Pons (tissue), 1 donor: Measurements from ENCODE around the gene KLK1.

Experiments used
- DNase-seq: peaks from one replicate; pipeline ENCODE4 v3.0.0-alpha.2; 2016; ENCODE audit warnings: low spot score

Gene KLK1

DNA sequence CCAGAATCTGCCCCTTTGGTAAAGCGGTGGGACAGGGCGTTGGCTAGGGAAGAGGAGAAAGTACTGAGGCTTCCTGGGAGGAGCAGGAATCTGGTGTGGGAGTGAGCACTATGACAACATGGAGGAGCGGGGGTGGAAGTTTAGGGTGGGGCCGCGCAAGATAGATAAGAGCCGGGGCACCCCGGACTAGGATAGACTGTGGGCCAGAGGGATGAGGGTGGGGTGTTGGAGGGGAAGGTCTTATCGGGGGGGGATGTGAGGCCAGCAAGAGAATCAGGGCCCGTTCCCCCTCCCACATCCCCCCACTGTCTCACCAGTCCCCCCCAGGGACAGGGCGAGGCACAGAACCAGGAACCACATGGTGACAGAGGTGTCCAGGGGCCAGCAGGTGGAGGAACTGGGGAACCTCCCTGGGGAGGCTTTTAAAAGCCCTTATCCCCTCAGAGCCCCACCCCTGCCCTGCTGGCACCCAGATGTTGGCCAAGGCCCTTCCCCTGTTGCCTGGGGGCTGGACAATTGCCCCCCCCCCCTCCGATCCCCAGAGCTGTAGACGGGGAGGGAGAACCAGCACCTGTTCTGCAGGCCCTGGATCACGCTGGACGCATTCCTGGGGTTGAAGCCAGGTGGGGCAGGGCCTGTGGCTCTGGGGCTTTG, at the start of gene KLK1:
KLK1 (minus strand) TSS at position 399 of the 654 bp plus-strand sequence; CDS start at position 360, 39 bp downstream.
- DNase-seq, result no peak

DNA sequence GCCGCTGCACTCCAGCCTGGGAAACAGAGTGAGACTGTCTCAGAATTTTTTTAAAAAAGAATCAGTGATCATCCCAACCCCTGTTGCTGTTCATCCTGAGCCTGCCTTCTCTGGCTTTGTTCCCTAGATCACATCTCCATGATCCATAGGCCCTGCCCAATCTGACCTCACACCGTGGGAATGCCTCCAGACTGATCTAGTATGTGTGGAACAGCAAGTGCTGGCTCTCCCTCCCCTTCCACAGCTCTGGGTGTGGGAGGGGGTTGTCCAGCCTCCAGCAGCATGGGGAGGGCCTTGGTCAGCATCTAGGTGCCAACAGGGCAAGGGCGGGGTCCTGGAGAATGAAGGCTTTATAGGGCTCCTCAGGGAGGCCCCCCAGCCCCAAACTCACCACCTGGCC, 49.5 kb upstream of the KLK1 start, which contains the start of gene KLK2:
KLK2 (plus strand) TSS at position 384 of the 400 bp plus-strand sequence. CDS start 35 bp downstream, outside the sequence.
- no peak for DNase-seq

DNA sequence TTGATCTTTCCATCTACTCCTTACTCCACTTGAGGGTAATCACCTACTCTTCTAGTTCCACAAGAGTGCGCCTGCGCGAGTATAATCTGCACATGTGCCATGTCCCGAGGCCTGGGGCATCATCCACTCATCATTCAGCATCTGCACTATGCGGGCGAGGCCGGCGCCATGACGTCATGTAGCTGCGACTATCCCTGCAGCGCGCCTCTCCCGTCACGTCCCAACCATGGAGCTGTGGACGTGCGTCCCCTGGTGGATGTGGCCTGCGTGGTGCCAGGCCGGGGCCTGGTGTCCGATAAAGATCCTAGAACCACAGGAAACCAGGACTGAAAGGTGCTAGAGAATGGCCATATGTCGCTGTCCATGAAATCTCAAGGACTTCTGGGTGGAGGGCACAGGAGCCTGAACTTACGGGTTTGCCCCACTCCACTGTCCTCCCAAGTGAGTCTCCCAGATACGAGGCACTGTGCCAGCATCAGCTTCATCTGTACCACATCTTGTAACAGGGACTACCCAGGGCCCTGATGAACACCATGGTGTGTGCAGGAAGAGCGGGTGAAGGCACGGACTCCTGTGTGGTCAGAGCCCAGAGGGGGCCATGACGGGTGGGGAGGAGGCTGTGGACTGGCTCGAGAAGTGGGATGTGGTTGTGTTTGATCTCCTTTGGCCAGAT, 47.0 kb upstream of the KLK1 start:
- DNase-seq, result no peak

DNA sequence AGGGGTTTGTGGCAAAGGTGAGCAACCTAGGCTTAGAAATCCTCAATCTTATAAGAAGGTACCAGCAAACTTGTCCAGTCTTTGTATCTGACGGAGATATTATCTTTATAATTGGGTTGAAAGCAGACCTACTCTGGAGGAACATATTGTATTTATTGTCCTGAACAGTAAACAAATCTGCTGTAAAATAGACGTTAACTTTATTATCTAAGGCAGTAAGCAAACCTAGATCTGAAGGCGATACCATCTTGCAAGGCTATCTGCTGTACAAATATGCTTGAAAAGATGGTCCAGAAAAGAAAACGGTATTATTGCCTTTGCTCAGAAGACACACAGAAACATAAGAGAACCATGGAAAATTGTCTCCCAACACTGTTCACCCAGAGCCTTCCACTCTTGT, 45.9 kb upstream of the KLK1 start:
- DNase-seq, result no peak

DNA sequence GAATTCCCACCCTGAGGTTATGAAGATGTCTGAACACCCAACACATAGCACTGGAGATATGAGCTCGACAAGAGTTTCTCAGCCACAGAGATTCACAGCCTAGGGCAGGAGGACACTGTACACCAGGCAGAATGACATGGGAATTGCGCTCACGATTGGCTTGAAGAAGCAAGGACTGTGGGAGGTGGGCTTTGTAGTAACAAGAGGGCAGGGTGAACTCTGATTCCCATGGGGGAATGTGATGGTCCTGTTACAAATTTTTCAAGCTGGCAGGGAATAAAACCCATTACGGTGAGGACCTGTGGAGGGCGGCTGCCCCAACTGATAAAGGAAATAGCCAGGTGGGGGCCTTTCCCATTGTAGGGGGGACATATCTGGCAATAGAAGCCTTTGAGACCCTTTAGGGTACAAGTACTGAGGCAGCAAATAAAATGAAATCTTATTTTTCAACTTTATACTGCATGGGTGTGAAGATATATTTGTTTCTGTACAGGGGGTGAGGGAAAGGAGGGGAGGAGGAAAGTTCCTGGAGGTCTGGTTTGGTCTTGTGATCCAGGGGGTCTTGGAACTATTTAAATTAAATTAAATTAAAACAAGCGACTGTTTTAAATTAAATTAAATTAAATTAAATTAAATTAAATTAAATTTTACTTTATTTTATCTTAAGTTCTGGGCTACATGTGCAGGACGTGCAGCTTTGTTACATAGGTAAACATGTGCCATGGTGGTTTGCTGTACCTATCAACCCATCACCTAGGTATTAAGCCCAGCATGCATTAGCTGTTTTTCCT, 38.1 kb upstream of the KLK1 start:
- DNase-seq, result no peak

DNA sequence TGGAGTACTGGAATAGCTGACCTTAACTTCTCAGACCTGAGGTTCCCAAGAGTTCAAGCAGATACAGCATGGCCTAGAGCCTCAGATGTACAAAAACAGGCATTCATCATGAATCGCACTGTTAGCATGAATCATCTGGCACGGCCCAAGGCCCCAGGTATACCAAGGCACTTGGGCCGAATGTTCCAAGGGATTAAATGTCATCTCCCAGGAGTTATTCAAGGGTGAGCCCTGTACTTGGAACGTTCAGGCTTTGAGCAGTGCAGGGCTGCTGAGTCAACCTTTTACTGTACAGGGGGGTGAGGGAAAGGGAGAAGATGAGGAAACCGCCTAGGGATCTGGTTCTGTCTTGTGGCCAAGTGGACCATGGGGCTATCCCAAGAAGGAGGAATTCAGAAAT, 37.4 kb upstream of the KLK1 start:
- DNase-seq, result no peak

DNA sequence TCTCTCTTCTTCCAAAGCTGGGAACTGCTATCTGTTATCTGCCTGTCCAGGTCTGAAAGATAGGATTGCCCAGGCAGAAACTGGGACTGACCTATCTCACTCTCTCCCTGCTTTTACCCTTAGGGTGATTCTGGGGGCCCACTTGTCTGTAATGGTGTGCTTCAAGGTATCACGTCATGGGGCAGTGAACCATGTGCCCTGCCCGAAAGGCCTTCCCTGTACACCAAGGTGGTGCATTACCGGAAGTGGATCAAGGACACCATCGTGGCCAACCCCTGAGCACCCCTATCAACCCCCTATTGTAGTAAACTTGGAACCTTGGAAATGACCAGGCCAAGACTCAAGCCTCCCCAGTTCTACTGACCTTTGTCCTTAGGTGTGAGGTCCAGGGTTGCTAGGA, 36.3 kb upstream of the KLK1 start:
- no peak for DNase-seq

DNA sequence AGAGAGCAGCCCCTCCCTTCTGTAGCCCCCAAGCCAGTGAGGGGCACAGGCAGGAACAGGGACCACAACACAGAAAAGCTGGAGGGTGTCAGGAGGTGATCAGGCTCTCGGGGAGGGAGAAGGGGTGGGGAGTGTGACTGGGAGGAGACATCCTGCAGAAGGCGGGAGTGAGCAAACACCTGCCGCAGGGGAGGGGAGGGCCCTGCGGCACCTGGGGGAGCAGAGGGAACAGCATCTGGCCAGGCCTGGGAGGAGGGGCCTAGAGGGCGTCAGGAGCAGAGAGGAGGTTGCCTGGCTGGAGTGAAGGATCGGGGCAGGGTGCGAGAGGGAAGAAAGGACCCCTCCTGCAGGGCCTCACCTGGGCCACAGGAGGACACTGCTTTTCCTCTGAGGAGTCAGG, 35.3 kb upstream of the KLK1 start:
- no peak for DNase-seq

DNA sequence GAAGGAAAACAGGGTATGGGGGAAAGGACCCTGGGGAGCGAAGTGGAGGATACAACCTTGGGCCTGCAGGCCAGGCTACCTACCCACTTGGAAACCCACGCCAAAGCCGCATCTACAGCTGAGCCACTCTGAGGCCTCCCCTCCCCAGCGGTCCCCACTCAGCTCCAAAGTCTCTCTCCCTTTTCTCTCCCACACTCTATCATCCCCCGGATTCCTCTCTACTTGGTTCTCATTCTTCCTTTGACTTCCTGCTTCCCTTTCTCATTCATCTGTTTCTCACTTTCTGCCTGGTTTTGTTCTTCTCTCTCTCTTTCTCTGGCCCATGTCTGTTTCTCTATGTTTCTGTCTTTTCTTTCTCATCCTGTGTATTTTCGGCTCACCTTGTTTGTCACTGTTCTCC, 33.8 kb upstream of the KLK1 start:
- no peak for DNase-seq

DNA sequence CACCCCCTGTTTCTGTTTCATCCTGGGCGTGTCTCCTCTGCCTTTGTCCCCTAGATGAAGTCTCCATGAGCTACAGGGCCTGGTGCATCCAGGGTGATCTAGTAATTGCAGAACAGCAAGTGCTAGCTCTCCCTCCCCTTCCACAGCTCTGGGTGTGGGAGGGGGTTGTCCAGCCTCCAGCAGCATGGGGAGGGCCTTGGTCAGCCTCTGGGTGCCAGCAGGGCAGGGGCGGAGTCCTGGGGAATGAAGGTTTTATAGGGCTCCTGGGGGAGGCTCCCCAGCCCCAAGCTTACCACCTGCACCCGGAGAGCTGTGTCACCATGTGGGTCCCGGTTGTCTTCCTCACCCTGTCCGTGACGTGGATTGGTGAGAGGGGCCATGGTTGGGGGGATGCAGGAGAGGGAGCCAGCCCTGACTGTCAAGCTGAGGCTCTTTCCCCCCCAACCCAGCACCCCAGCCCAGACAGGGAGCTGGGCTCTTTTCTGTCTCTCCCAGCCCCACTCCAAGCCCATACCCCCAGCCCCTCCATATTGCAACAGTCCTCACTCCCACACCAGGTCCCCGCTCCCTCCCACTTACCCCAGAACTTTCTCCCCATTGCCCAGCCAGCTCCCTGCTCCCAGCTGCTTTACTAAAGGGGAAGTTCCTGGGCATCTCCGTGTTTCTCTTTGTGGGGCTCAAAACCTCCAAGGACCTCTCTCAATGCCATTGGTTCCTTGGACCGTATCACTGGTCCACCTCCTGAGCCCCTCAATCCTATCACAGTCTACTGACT, 31.2 kb upstream of the KLK1 start, which contains the start of gene KLK3:
KLK3 (plus strand) TSS at position 280 of the 775 bp plus-strand sequence; CDS start at position 321, 41 bp downstream.
- DNase-seq, result no peak

DNA sequence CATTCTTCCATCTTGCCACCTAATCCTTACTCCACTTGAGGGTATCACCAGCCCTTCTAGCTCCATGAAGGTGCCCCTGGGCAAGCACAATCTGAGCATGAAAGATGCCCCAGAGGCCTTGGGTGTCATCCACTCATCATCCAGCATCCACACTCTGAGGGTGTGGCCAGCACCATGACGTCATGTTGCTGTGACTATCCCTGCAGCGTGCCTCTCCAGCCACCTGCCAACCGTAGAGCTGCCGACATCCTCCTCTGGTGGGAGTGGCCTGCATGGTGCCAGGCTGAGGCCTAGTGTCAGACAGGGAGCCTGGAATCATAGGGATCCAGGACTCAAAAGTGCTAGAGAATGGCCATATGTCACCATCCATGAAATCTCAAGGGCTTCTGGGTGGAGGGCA, 28.0 kb upstream of the KLK1 start:
- no peak for DNase-seq

DNA sequence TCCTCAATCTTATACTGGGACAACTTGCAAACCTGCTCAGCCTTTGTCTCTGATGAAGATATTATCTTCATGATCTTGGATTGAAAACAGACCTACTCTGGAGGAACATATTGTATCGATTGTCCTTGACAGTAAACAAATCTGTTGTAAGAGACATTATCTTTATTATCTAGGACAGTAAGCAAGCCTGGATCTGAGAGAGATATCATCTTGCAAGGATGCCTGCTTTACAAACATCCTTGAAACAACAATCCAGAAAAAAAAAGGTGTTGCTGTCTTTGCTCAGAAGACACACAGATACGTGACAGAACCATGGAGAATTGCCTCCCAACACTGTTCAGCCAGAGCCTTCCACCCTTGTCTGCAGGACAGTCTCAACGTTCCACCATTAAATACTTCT, 27.2 kb upstream of the KLK1 start:
- no peak for DNase-seq

DNA sequence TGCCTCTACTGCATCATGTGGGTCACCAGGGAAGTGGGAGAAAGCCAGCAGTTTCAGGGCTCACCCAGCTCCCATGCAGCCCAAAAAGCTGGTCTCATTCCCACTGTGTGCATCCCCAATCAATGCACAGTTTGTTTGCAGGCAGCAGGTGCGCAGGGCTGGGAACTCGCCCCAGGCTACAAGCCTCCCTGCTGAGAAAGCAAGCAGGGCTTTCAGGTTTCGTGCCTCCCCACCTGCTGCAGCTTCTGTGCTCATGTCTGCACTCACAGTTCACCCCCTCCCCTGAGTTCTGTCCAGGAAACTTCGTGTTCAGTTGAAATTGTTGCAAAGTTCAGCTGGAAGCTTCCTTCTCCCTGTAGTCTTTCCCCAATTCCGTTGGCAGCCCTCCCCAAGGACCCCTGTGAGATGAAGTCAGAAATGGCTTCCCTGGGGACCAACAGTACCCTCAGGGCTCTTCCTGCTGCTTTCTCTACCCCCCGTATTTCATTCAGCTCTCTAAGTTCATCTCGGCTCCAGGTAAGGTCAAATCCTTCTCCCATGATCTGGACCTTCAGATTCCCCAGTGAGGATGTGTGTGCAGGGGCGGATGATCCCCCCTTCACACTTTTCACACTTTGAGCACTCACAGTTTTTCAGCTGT, 20.8 kb upstream of the KLK1 start:
- no peak for DNase-seq

DNA sequence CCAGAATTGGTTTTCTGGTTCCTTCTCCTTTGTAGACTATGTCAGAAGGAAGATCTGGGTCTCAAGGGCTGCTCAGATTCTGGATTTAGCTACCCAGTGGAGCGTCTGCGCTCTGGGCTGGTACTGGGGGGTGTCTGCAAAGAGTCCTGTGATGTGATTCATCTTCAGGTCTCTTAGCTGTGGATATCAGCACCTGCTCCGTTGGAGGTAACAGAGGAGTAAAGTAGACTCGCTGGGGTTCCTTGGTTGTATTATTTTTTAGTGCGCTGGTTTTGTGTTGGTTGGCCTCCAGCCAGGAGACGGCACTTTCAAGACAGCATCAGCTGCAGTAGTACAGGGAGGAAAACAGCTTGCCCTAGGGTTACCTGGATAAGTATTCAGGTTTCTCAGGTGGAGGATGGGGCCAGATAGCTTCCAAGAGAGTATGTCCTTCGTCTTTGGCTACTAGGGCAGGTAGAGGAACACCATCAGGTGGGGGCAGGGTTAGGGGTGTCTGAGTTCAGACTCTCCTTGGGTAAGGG, 20.2 kb upstream of the KLK1 start:
- DNase-seq, result no peak

DNA sequence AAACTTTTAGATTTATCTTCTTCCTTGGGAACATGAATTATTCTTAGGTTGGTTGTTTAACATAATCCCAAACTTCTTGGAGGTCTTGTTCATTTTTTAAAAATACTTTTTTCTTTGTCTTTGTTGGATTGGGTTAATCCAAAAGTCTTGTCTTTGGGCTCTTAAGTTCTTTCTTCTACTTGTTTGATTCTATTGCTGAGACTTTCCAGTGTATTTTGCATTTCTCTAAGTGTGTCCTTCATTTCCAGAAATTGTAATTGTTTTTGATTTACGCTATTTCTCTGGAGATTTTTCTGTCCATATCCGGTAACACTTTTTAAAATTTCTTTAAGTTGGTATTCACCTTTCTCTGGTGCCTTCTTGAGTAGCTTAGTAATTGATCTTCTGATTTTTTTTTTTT, 19.6 kb upstream of the KLK1 start:
- no peak for DNase-seq

DNA sequence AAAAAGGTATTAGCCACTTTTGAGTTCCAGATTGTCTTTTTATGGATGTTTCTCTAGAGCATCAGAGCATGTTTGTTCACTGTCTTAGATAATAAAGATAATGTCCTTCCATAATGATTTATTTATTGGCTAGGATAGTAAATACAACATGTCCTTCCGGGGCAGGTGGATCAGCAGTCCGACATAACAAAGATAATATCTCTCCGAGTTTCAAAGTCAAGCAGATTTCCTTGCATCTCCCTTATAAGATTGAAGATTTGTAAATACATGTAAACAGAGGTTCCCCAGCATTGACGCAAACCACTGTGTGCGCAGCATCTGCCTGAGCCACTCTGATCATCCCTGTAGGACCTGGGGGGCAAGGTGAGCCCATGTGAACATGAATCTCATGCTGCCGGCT, 18.5 kb upstream of the KLK1 start:
- no peak for DNase-seq

DNA sequence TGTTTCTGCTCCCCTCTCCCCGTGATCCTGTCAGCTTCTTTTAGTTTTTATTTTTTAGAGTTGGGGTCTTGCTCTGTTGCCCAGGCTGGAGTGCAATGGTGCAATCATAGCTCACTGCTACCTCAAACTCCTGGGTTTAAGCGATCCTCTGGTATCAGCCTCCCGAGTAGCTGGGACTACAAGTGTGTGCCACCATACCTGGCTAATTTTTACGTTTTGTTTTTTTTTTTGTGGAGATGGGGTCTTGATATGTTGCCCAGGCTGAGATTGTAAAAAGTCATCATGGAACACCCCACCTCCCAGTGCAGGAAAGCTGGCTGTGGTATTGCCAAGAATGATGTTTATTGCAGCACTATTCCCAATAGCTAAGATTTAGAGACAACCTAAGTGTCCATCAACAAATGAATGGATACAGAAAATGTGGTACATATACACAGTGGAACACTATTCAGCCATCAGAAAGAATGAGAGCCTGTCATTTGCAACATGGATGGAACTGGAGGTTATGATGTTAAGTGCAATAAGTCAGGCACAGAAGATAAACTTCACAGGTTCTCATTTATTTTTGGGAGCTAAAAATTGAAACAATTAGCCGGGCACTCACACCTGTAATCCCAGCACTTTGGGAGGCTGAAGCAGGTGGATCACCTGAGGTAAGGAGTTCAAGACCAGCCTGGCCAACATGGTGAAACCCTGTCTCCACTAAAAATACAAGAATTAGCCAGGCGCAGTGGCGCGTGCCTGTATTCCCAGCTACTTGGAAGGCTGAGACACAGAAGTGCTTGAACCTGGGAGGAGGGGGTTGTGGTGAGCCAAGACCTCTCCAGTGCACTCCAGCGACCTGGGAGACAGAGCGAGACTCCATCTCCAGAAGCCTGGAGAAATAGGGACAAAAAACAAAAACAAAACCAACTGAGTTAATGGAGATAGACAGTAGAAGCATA, 16.4 kb upstream of the KLK1 start:
- no peak for DNase-seq

DNA sequence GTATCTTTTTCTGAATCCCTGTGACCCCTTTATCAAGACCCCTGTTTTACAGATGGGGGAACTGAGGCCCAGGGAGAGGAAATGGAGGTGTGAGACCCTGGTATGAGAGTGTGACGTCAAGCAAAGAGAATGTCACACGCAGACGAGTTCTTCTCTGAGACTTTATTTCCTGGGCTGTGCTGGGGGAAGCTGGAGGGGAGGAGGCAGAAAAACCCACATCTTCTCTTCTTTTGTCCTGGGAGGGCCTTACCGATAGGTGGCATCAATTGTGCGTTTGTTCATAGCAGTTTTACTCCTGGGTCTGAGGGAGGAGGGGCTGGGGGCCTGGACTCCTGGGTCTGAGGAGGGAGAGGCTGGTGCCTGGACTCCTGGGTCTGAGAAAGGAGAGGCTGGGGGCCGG, 14.7 kb upstream of the KLK1 start:
- no peak for DNase-seq

DNA sequence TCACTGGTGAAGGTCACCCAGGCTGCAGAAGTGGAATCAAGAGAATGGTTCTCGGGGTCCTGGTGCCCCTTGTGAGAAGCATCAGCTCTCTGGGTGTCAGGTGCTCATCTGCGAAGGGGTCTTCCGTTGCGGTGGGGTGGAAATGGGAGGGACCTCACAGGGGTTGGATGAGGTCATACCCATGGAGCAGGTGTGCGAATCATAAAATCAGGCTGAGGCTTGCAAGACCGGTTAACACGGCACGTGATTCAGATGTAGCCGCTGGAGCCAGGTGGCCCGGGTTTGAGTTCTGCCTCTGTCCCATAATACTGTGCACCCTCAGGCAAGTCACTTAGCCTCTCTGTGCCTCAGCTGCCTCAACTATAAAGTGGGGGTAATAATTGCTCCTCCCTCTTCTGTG, 13.7 kb upstream of the KLK1 start:
- DNase-seq, result no peak

DNA sequence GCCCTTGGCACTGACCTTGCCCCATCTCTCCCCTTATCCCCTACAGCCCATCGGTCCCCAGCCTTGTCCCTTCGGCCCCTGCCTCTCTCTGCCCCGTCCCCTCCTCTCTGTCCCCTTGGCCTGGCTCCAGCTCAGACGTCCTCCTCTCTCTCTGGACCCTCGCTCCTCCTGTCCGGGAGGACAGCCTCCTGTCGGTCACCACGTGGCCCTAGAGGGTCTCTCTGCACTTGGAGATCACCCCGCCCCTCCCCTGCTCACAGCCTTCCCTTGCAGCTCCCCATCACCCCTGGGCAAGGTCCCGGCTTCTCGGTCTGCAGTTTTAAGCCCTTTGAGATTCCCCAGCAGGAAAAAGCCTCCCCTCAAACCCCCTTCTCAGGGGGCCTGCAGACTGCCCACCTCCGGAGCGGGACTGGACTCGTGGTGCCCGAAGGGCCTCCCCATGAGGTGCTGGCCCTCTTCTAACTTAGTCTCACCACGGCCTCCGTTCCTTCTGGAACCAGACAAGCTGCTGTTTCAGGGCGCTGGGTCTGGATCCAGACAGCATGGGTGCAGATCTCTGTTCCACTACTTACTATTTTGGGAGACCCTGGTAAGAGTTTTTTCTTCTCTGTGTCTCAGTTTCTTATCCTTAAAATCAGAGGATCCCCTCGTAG, 13.1 kb upstream of the KLK1 start:
- no peak for DNase-seq
